SK-N-SH (cell line): ENCODE measurements around the gene CCR5AS.

Source experiments
- CTCF ChIA-PET: fragments of 300-600, 350-600 bp; formaldehyde crosslinking; extraction: SDS; loops from one replicate; lab custom pipeline; 2021; lab: Yijun Ruan, JAX
- POLR2A ChIA-PET: fragments of 350-600 bp; sonication (Branson Sonifier 250); formaldehyde crosslinking; extraction: SDS; loops from one replicate; lab custom pipeline; 2020; ENCODE audit warnings: antibody characterized with exemption, inconsistent platforms; lab: Yijun Ruan, JAX
- DNase-seq: peaks from one replicate; pipeline ENCODE4 v3.0.0; 2012
- H2AFZ ChIP-seq: fragments of 200-600 bp; sonication (generic); 2 replicates; pipeline ENCODE4 v1.8.1; 2016; ENCODE audit warnings: antibody characterized with exemption, mild to moderate bottlenecking, low read depth
- H3F3A ChIP-seq: fragments of 200-600 bp; sonication (generic); replicated peaks from 2 replicates; pipeline ENCODE3; 2016; ENCODE audit warnings: antibody characterized with exemption, mild to moderate bottlenecking; ENCODE audit not compliant: insufficient read depth
- H3K27ac ChIP-seq, 2 experiments: fragments of 200-500 bp in 1 of 2; fragments of 200-600 bp in 1 of 2; sonication (Bioruptor generic) in 1 of 2; sonication (generic), shearing (Covaris generic) in 1 of 2; 2 replicates each; pipeline versions ENCODE4 v1.5.1 to v1.6.1; 2014 to 2016; ENCODE audit warnings: low read depth in 2 of 2, inconsistent platforms in 1 of 2, low read length in 1 of 2, mild to moderate bottlenecking in 1 of 2, mixed read lengths in 1 of 2
- H3K27me3 ChIP-seq: fragments of 200-600 bp; sonication (generic), shearing (Covaris generic); 2 replicates; pipeline ENCODE4 v1.6.1; 2016; ENCODE audit warnings: mixed run types; ENCODE audit not compliant: insufficient read depth
- H3K36me3 ChIP-seq, 2 experiments: fragments of 200-500 bp in 1 of 2; fragments of 200-600 bp in 1 of 2; sonication (Bioruptor generic) in 1 of 2; sonication (generic) in 1 of 2; replicated peaks in 1 of 2; 2 replicates each; pipeline versions ENCODE3 to v1.5.1; 2014 to 2016; ENCODE audit warnings: low read length in 1 of 2, mild to moderate bottlenecking in 1 of 2; ENCODE audit not compliant: insufficient read depth in 2 of 2, control insufficient read depth in 1 of 2
- H3K4me1 ChIP-seq, 2 experiments: fragments of 200-500 bp in 1 of 2; fragments of 200-600 bp in 1 of 2; sonication (Bioruptor generic) in 1 of 2; sonication (generic), shearing (Covaris generic) in 1 of 2; 2 replicates each; pipeline versions ENCODE4 v1.5.1 to v1.6.1; 2014 to 2016; ENCODE audit warnings: low read depth in 1 of 2, low read length in 1 of 2, mixed run types in 1 of 2; ENCODE audit not compliant: insufficient read depth in 2 of 2, control insufficient read depth in 1 of 2
- H3K4me2 ChIP-seq: fragments of 200-600 bp; sonication (generic), shearing (Covaris generic); 2 replicates; pipeline ENCODE4 v1.6.1; 2017; ENCODE audit warnings: mixed run types
- H3K4me3 ChIP-seq, 2 experiments: fragments of 200-500 bp in 1 of 2; fragments of 200-600 bp in 1 of 2; sonication (Bioruptor generic) in 1 of 2; sonication (generic), shearing (Covaris generic) in 1 of 2; 2 replicates each; pipeline versions ENCODE4 v1.5.1 to v1.8.1; 2014 to 2016; ENCODE audit warnings: low read depth in 2 of 2, inconsistent platforms in 1 of 2, low read length in 1 of 2, mild to moderate bottlenecking in 1 of 2, mixed read lengths in 1 of 2, moderate library complexity in 1 of 2
- H3K79me2 ChIP-seq: fragments of 200-600 bp; sonication (generic); 2 replicates; pipeline ENCODE4 v1.8.1; 2017; ENCODE audit warnings: mild to moderate bottlenecking; ENCODE audit not compliant: insufficient read depth
- H3K9ac ChIP-seq: fragments of 200-600 bp; sonication (generic); 2 replicates; pipeline ENCODE4 v1.6.1; 2017; ENCODE audit warnings: mixed run types
- H3K9me2 ChIP-seq: fragments of 200-600 bp; sonication (generic); 2 replicates; pipeline ENCODE4 v1.6.1; 2017; ENCODE audit warnings: mixed run types
- H3K9me3 ChIP-seq: fragments of 200-600 bp; sonication (generic); 2 replicates; pipeline ENCODE4 v1.6.1; 2017; ENCODE audit warnings: mixed run types, mild to moderate bottlenecking, moderate library complexity
- H4K20me1 ChIP-seq: fragments of 200-600 bp; sonication (generic); 2 replicates; pipeline ENCODE4 v1.6.1; 2017; ENCODE audit warnings: mild to moderate bottlenecking, mixed run types; ENCODE audit not compliant: insufficient read depth
- CHD2 ChIP-seq: fragments of 150-350 bp; IDR thresholded peaks from 2 replicates; pipeline ENCODE4 v1.6.1; 2018; ENCODE audit warnings: low read length; ENCODE audit not compliant: partially characterized antibody
- ELF1 ChIP-seq: IDR thresholded peaks from 2 replicates; pipeline ENCODE4 v1.4.0; 2012
- FOSL2 ChIP-seq: IDR thresholded peaks from 2 replicates; pipeline ENCODE4 v1.4.0; 2012; ENCODE audit warnings: low read depth, mild to moderate bottlenecking, moderate library complexity, borderline replicate concordance
- FOXJ3 ChIP-seq: sonication (generic); formaldehyde crosslinking; IDR thresholded peaks from 2 replicates; pipeline ENCODE4 v1.5.1; 2020; ENCODE audit warnings: mild to moderate bottlenecking, missing genetic modification reagents
- FOXM1 ChIP-seq: IDR thresholded peaks from 2 replicates; pipeline ENCODE4 v1.4.0; 2012; ENCODE audit warnings: low read depth, mild to moderate bottlenecking
- NFIC ChIP-seq: IDR thresholded peaks from 2 replicates; pipeline ENCODE4 v1.4.0; 2012; ENCODE audit warnings: borderline replicate concordance
- NRF1 ChIP-seq: IDR thresholded peaks from 2 replicates; pipeline ENCODE4 v1.6.1; 2012; ENCODE audit warnings: low read depth, mild to moderate bottlenecking, low read length
- RAD21 ChIP-seq: IDR thresholded peaks from 2 replicates; pipeline ENCODE4 v1.6.1; 2012; ENCODE audit warnings: mild to moderate bottlenecking, low read length
- RCOR1 ChIP-seq: fragments of 150-350 bp; IDR thresholded peaks from 2 replicates; pipeline ENCODE4 v1.6.1; 2017; ENCODE audit warnings: antibody characterized with exemption, low read length
- RFX5 ChIP-seq: IDR thresholded peaks from 2 replicates; pipeline ENCODE4 v1.6.1; 2012; ENCODE audit warnings: mild to moderate bottlenecking, improper control_type of control experiment, low read length
- RXRA ChIP-seq: IDR thresholded peaks from 2 replicates; pipeline ENCODE4 v1.4.0; 2012; ENCODE audit warnings: low read depth, mild to moderate bottlenecking, borderline replicate concordance
- SIN3A ChIP-seq: IDR thresholded peaks from 2 replicates; pipeline ENCODE4 v1.6.1; 2012; ENCODE audit warnings: low read depth, mild to moderate bottlenecking, low read length, moderate library complexity, borderline replicate concordance
- WGBS: methylation state at CpG from one replicate; pipeline ENCODE4 v1.1.6; 2017; ENCODE audit warnings: low lambda C conversion rate; 5-methylcytosine and 5-hydroxymethylcytosine counted together
- TF ChIP-seq, protein P1 (sequence below): IDR thresholded peaks from 2 replicates; pipeline ENCODE4; 2012
- TF ChIP-seq, protein P2 (sequence below): IDR thresholded peaks from 2 replicates; pipeline ENCODE4 v1.4.0; 2012; ENCODE audit warnings: low read depth, borderline replicate concordance
- TF ChIP-seq, protein P3 (sequence below): IDR thresholded peaks from 2 replicates; pipeline ENCODE4 v1.4.0; 2012; ENCODE audit warnings: low read depth
- TF ChIP-seq, protein P4 (sequence below): IDR thresholded peaks from 2 replicates; pipeline ENCODE4 v1.6.1; 2012; ENCODE audit warnings: mild to moderate bottlenecking, low read depth, low read length, moderate library complexity
- TF ChIP-seq, protein P5 (sequence below): fragments of 200-600 bp; sonication (generic); IDR thresholded peaks from 2 replicates; pipeline ENCODE4 v1.6.1; 2017; ENCODE audit warnings: antibody characterized with exemption, mild to moderate bottlenecking, moderate library complexity

The CCR5AS gene

DNA sequence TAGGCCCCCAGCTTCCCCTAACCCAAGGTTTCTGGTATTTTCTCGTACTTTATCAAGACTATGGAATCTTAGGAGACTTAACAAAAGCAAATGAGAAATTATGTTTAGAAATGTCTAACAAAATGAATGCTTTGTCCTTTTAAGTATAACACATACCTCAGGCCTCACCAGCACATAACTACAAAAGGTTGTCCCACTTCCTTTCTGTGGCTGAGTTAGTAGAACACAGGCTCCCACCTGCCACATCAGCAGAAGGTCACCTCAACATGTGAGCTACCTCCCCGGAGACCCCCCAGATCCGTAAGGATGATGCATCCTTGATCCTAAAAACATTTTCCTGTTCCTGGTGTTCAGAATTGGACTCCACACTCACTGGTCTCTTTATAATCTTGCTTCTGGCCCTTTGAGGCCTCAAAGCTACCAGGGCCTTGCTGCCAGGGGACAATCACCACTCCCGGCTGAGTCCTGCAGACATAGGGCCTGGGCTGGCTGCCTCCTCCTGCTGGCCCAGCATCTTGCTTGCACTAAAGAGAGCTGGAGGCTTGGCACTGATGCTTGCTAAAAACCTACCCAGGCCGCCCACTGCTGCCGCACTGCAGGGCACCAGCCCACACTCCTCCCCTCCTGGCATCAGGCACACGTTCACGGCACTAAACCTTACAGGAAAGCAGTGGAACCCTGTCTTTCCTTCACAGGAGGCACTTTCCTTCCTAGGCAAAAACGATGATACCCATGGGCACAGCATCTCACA is 3.0 kb upstream of the CCR5AS start:
- no peaks in the 10 kb centered on the region for H3K9me2 ChIP-seq
- CTCF ChIA-PET, result interaction anchor here (1.3 to 1.7 kb wide), 2 partner anchors 32 to 148 kb away, joined by 4 to 5 read pairs; no protein-coding TSS in a partner anchor
- no peaks in the 10 kb centered on the region for H3K4me1 ChIP-seq
- no peaks in the 10 kb centered on the region for H3K9me3 ChIP-seq
- TF ChIP-seq SIN3A (no peak), RCOR1 (no peak), FOSL2 (no peak), FOXJ3 (no peak), FOXM1 (no peak), NRF1 (no peak), ELF1 (no peak), RAD21 (no peak), RFX5 (no peak), RXRA (no peak), NFIC (no peak), CHD2 (no peak)
- TF ChIP-seq, protein P1, sequence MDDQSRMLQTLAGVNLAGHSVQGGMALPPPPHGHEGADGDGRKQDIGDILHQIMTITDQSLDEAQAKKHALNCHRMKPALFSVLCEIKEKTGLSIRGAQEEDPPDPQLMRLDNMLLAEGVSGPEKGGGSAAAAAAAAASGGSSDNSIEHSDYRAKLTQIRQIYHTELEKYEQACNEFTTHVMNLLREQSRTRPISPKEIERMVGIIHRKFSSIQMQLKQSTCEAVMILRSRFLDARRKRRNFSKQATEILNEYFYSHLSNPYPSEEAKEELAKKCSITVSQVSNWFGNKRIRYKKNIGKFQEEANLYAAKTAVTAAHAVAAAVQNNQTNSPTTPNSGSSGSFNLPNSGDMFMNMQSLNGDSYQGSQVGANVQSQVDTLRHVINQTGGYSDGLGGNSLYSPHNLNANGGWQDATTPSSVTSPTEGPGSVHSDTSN, result no peak
- TF ChIP-seq, protein P2, sequence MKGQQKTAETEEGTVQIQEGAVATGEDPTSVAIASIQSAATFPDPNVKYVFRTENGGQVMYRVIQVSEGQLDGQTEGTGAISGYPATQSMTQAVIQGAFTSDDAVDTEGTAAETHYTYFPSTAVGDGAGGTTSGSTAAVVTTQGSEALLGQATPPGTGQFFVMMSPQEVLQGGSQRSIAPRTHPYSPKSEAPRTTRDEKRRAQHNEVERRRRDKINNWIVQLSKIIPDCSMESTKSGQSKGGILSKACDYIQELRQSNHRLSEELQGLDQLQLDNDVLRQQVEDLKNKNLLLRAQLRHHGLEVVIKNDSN, result no peak
- TF ChIP-seq, protein P3, sequence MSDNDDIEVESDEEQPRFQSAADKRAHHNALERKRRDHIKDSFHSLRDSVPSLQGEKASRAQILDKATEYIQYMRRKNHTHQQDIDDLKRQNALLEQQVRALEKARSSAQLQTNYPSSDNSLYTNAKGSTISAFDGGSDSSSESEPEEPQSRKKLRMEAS, result no peak
- TF ChIP-seq, protein P4, sequence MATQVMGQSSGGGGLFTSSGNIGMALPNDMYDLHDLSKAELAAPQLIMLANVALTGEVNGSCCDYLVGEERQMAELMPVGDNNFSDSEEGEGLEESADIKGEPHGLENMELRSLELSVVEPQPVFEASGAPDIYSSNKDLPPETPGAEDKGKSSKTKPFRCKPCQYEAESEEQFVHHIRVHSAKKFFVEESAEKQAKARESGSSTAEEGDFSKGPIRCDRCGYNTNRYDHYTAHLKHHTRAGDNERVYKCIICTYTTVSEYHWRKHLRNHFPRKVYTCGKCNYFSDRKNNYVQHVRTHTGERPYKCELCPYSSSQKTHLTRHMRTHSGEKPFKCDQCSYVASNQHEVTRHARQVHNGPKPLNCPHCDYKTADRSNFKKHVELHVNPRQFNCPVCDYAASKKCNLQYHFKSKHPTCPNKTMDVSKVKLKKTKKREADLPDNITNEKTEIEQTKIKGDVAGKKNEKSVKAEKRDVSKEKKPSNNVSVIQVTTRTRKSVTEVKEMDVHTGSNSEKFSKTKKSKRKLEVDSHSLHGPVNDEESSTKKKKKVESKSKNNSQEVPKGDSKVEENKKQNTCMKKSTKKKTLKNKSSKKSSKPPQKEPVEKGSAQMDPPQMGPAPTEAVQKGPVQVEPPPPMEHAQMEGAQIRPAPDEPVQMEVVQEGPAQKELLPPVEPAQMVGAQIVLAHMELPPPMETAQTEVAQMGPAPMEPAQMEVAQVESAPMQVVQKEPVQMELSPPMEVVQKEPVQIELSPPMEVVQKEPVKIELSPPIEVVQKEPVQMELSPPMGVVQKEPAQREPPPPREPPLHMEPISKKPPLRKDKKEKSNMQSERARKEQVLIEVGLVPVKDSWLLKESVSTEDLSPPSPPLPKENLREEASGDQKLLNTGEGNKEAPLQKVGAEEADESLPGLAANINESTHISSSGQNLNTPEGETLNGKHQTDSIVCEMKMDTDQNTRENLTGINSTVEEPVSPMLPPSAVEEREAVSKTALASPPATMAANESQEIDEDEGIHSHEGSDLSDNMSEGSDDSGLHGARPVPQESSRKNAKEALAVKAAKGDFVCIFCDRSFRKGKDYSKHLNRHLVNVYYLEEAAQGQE, result no peak
- TF ChIP-seq, protein P5, sequence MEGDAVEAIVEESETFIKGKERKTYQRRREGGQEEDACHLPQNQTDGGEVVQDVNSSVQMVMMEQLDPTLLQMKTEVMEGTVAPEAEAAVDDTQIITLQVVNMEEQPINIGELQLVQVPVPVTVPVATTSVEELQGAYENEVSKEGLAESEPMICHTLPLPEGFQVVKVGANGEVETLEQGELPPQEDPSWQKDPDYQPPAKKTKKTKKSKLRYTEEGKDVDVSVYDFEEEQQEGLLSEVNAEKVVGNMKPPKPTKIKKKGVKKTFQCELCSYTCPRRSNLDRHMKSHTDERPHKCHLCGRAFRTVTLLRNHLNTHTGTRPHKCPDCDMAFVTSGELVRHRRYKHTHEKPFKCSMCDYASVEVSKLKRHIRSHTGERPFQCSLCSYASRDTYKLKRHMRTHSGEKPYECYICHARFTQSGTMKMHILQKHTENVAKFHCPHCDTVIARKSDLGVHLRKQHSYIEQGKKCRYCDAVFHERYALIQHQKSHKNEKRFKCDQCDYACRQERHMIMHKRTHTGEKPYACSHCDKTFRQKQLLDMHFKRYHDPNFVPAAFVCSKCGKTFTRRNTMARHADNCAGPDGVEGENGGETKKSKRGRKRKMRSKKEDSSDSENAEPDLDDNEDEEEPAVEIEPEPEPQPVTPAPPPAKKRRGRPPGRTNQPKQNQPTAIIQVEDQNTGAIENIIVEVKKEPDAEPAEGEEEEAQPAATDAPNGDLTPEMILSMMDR, result no peak
- no peak for DNase-seq
- H3K9ac ChIP-seq, result no peak overlapping the region
- H3K79me2 ChIP-seq, result no peaks in the 10 kb centered on the region
- H3K4me3 ChIP-seq, result no peak overlapping the region
- H3K36me3 ChIP-seq, result no peaks in the 10 kb centered on the region
- H3K27me3 ChIP-seq, result no peaks in the 10 kb centered on the region; the same call in 1 of the 2 replicates
- H3K4me2 ChIP-seq, result no peak overlapping the region
- WGBS, result 60% methylated on average over 9 of the region's 9 CpGs
- POLR2A ChIA-PET, result no interaction called here
- no peaks in the 10 kb centered on the region for H4K20me1 ChIP-seq
- H2AFZ ChIP-seq, result no peak overlapping the region
- no peaks in the 10 kb centered on the region for H3F3A ChIP-seq
- H3K27ac ChIP-seq, result no peak overlapping the region
